Measurements from ENCODE around the gene RUFY4.

- TF ChIP-seq FOXM1 (IDR thresholded peaks at IDR 0.05; ENCODE audit: borderline replicate concordance, low read depth) (no peak), TEAD4 (IDR thresholded peaks at IDR 0.05) (no peak)
Observed at GRCh38 chr2:218032336-218033171, 36.5 kb upstream of the RUFY4 start.

All from Ishikawa (cell line).